DOHH2 (cell line): Measurements from ENCODE around the gene CCNL1.

Experiments
- H3F3A ChIP-seq: fragments of 200-600 bp; sonication (generic), shearing (Covaris generic); 2 replicates; pipeline ENCODE4 v1.6.0; 2016; ENCODE audit warnings: antibody characterized with exemption, mild to moderate bottlenecking; ENCODE audit not compliant: control insufficient read depth, insufficient read depth
- H3K27ac ChIP-seq: fragments of 200-600 bp; sonication (generic); 2 replicates; pipeline ENCODE4 v1.5.1; 2014; ENCODE audit warnings: low read depth, mild to moderate bottlenecking, low read length, moderate library complexity
- H3K27me3 ChIP-seq: fragments of 200-600 bp; sonication (generic); 2 replicates; pipeline ENCODE4 v1.6.1; 2014; ENCODE audit warnings: mild to moderate bottlenecking, low read length, mixed read lengths; ENCODE audit not compliant: control insufficient read depth
- H3K36me3 ChIP-seq: fragments of 200-600 bp; sonication (generic); 2 replicates; pipeline ENCODE4 v1.6.1; 2014; ENCODE audit warnings: mild to moderate bottlenecking, low read length, moderate library complexity, mixed read lengths; ENCODE audit not compliant: control insufficient read depth
- H3K4me1 ChIP-seq: fragments of 200-600 bp; sonication (generic); 2 replicates; pipeline ENCODE4 v1.6.1; 2014; ENCODE audit warnings: mild to moderate bottlenecking, low read length, mixed read lengths; ENCODE audit not compliant: control insufficient read depth
- H3K4me2 ChIP-seq: fragments of 200-600 bp; sonication (generic); 2 replicates; pipeline ENCODE4 v1.6.0; 2014; ENCODE audit warnings: mild to moderate bottlenecking, low read length, moderate library complexity
- H3K4me3 ChIP-seq: fragments of 200-600 bp; sonication (generic); 2 replicates; pipeline ENCODE4 v1.5.1; 2014; ENCODE audit warnings: mild to moderate bottlenecking, low read length, mixed read lengths
- H3K79me2 ChIP-seq: fragments of 200-600 bp; sonication (generic); 2 replicates; pipeline ENCODE4 v1.6.1; 2014; ENCODE audit warnings: mild to moderate bottlenecking, low read length, mixed read lengths; ENCODE audit not compliant: control insufficient read depth
- H3K9me2 ChIP-seq: fragments of 200-600 bp; sonication (generic); replicated peaks from 2 replicates; pipeline ENCODE4 v1.6.1; 2014; ENCODE audit warnings: mild to moderate bottlenecking, low read length, mixed read lengths; ENCODE audit not compliant: control insufficient read depth
- H3K9me3 ChIP-seq: fragments of 200-600 bp; sonication (generic); 2 replicates; pipeline ENCODE4 v1.6.1; 2014; ENCODE audit warnings: antibody characterized with exemption, low read length, mixed read lengths; ENCODE audit not compliant: control insufficient read depth, insufficient read depth
- H4K20me1 ChIP-seq: fragments of 200-600 bp; sonication (generic); 2 replicates; pipeline ENCODE4 v1.6.0; 2014; ENCODE audit warnings: low read depth, mild to moderate bottlenecking, antibody characterized with exemption, low read length, moderate library complexity; ENCODE audit not compliant: control insufficient read depth, insufficient read depth
- CTCF ChIP-seq: fragments of 200-600 bp; sonication (generic); IDR thresholded peaks from one replicate; pipeline ENCODE4 v1.5.1; 2014; ENCODE audit warnings: antibody characterized with exemption, mild to moderate bottlenecking, low read depth, low read length; ENCODE audit not compliant: poor library complexity, severe bottlenecking
- EZH2phosphoT487 ChIP-seq: fragments of 200-600 bp; sonication (generic); IDR thresholded peaks from 2 replicates; pipeline ENCODE4 v1.6.1; 2017; ENCODE audit warnings: borderline replicate concordance, mild to moderate bottlenecking, antibody characterized with exemption, low read length, moderate library complexity, mixed read lengths

CCNL1 gene

DNA sequence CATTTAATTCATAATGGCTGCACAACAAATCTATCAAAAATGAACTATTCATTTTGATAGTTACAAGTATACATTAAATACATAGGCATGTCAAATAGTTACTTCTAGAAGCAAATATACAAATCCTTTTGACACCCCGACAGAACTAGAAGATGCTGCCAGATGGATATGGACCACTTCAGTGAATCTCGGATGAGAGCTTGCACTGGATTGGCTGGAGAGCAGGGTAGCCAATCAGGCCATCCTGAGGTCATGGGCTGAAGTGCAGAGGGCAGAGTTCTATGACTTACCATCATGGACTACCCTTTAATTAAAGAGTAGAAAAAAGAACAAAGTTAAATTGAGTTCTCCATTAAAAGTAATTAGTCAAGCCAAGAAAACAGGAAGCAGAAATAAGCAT lies 8.3 kb downstream of the CCNL1 start:
- TF ChIP-seq CTCF (no peak), EZH2phosphoT487 (no peak)
- peaks cover 85% of the 10 kb centered on the region for H3F3A ChIP-seq

DNA sequence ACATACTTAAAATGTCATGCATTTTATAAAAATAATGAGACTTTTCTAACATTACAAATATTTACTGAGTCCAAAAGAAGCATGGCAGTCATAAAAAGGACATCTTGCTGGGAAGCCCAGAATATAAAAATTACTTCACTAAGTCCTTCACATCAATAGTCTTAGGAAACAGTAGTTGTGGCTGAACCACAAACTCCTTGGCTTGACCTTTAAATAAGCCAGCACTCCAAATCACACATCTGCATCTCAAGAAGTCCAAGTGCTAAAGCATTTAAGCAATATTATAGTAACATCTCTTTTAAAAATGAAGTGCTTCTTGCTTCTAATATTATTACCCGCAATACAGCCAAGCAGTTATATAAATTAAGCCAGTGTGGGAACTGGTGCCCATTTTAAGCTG lies 8.8 kb downstream of the CCNL1 start:
- peaks cover 47% of the 10 kb centered on the region for H4K20me1 ChIP-seq
- H3K4me1 ChIP-seq = peaks cover 36% of the 10 kb centered on the region
- H3K9me3 ChIP-seq = no peaks in the 10 kb centered on the region
- no peaks in the 10 kb centered on the region for H3K27me3 ChIP-seq
- peaks cover 57% of the 10 kb centered on the region for H3K79me2 ChIP-seq
- peaks cover 100% of the 10 kb centered on the region for H3K36me3 ChIP-seq
- H3F3A ChIP-seq = peaks cover 85% of the 10 kb centered on the region
- TF ChIP-seq EZH2phosphoT487 = no peak
- TF ChIP-seq CTCF = no peak
- H3K4me3 ChIP-seq = no peak overlapping the region
- H3K9me2 ChIP-seq = no peaks in the 10 kb centered on the region
- no peak overlapping the region for H3K27ac ChIP-seq
- H3K4me2 ChIP-seq = no peak overlapping the region

More for the DNA sequence above, 8.3 kb downstream of the CCNL1 start:
- Histone ChIP-seq H3K9me3 (no peaks in the 10 kb centered on the region), H3K36me3 (peaks cover 100% of the 10 kb centered on the region), H3K4me2 (no peak overlapping the region), H3K27ac (no peak overlapping the region), H3K27me3 (no peaks in the 10 kb centered on the region), H3K9me2 (no peaks in the 10 kb centered on the region), H4K20me1 (peaks cover 52% of the 10 kb centered on the region), H3K79me2 (peaks cover 62% of the 10 kb centered on the region), H3K4me1 (peaks cover 36% of the 10 kb centered on the region), H3K4me3 (no peak overlapping the region)

DNA sequence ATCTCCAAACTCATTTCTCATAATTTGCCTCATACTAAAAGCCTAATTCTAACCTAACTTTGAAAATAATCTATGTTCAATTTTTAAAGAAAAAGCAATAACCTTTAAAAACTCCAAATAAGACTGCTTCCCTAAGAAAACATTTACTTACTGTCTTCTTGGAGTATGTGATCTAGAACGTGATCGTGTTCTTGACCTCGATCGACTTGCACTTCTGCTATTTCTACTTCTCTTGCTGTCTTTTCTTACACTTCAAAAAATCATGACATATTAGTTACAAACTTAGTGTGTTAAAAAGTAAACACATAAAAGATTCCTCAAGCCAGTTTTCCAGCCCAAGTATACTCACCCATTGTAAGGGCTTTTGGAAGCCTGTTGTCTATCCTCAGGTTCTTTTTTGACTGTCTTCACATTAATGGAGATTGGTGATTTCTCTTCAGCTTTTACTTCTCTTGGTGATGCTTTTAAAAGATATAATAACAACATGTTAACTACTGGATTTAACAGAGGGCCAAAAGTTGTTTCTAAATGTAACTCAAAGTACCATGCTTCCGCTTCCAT lies 10.7 kb downstream of the CCNL1 start:
- Histone ChIP-seq H3K4me1 (peaks cover 36% of the 10 kb centered on the region), H3K9me2 (no peaks in the 10 kb centered on the region), H3F3A (peaks cover 93% of the 10 kb centered on the region), H3K36me3 (peaks cover 97% of the 10 kb centered on the region), H4K20me1 (peaks cover 32% of the 10 kb centered on the region), H3K27me3 (no peaks in the 10 kb centered on the region), H3K79me2 (peaks cover 38% of the 10 kb centered on the region), H3K27ac (no peak overlapping the region), H3K4me3 (no peak overlapping the region), H3K4me2 (no peak overlapping the region), H3K9me3 (no peaks in the 10 kb centered on the region)
- TF ChIP-seq EZH2phosphoT487 (no peak), CTCF (no peak)
